GM19463 (cell line): Measurements from ENCODE around the gene ZNF813.

Source experiments
- ATAC-seq: cut with Tn5 transposase; IDR thresholded peaks from one replicate; pipeline ENCODE4 v1.9.1; 2021; ENCODE audit warnings: mild to moderate bottlenecking, moderate library complexity; ENCODE audit not compliant: unreplicated experiment

ZNF813 gene

GRCh38 chr19:53519446-53519845 lies 51.9 kb downstream of the ZNF813 start:
- ATAC-seq, result no peak

- ATAC-seq, result no peak
These were observed 52.6 kb downstream of the ZNF813 start for GRCh38 chr19:53520163-53520546.

GRCh38 chr19:53520547-53521372 lies 53.2 kb downstream of the ZNF813 start:
- peak; percentile 98 for ATAC-seq

GRCh38 chr19:53521373-53522202 lies 54.1 kb downstream of the ZNF813 start:
- ATAC-seq, result no peak

DNA sequence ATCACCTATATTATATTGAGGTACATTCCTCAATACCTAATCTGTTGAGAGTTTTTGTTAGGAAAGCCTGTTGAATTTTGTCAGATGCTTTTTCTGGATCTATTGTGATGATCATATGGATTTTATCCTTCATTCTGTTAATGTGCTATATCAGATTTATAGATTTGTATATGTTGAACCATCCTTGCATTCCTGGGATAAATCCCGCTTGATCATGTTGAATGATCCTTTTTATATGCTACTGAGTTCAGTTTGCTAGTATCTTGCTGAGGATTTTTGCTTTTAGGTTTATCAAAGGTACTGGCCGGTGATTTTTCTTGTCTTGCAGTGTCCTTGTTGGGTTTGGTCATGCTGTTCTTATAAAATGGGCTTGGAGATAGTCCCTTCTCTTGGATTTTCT lies 58.4 kb downstream of the ZNF813 start:
- ATAC-seq, result no peak

- ATAC-seq, result no peak
These were observed 63.1 kb downstream of the ZNF813 start for GRCh38 chr19:53530622-53531021.

GRCh38 chr19:53531457-53531856 lies 63.9 kb downstream of the ZNF813 start:
- ATAC-seq, result no peak

DNA sequence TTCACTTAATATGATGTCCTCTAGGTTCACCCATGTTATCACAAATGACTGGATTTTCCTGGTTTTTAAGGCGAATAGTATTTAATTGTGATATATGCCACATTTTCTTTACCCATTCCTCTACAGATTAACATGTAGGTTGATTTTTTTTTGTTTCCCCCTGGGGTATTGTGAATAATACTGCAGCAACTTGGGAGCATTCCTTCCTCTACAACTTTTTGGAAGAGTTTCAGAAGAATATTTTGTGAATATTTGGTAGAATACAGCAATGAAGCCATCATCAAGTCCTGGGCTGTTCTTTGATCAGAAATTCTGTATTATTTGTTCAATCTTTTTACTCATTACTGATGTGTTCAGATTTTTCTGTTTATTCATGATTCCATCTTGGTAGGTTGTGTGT lies 64.8 kb downstream of the ZNF813 start:
- no peak for ATAC-seq

- ATAC-seq, result no peak
These were observed 68.7 kb downstream of the ZNF813 start for GRCh38 chr19:53536225-53536548.

GRCh38 chr19:53537121-53537520 lies 69.6 kb downstream of the ZNF813 start:
- no peak for ATAC-seq

DNA sequence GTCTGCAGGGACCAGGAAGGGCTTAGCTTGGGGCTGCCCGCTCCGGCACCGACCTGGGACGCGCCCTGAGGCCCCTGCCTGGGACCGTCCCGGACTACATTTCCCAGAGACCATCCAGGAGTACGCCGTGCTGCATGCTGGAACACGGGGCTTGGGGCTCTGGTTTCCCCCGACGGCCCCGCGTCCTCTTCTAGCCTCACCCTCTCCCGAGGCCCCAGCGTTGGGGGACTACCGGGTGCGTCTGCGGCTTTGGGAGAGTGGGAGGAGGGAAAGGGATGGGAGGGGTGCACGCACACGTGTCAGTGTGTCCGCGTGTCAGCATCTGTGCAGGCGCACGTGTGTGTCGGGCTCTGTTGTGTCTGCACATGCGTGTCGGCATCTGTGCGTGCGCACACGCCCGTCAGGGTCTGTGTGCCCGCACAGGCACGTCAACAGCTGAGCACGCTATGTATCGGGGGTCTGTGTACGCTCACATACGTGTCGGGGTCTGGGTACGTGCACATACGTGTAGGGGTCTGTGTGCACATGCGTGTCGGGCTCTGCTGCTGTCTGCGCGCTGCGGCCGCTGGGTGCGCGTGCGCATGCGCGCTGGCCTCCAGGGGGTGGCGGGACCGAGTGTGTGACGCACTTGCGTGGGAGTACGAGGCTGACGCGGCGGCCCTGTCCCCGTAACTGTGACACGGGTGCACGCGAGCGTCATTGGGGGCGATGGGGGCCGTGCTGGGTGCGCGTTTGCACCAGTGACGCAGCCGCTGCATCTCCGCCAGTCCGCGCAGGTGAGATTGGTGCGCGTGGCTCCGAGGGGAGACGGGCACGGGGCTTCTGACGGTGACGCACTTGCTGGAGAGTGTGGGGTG lies 70.2 kb downstream of the ZNF813 start, which contains the start of gene ZNF331:
ZNF331 (plus strand) TSS at position 625 of the 857 bp plus-strand sequence. CDS start 31,232 bp downstream, outside the sequence.
- ATAC-seq, result peak; percentile 70

- ATAC-seq, result no peak
These were observed 71.0 kb downstream of the ZNF813 start for GRCh38 chr19:53538378-53539109.

DNA sequence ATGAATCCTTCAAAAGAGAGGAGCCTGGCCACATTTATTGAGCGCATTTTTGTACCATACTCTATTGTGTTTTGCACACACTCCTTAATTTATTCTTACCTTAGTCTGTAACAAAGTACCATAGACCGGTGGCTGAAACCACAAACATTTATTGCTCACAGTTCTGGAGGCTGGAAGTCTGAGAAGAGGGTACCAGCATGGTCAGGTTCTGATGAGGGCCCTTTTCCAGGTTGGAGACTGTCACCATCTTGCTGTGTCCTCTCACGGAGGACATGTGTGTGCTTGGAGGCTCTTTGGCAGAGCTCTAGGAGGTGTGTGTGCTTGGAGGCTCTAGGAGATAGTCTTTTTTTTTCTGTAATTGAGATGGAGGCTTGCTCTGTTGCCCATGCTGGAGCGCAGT lies 72.6 kb downstream of the ZNF813 start:
- ATAC-seq, result no peak

DNA sequence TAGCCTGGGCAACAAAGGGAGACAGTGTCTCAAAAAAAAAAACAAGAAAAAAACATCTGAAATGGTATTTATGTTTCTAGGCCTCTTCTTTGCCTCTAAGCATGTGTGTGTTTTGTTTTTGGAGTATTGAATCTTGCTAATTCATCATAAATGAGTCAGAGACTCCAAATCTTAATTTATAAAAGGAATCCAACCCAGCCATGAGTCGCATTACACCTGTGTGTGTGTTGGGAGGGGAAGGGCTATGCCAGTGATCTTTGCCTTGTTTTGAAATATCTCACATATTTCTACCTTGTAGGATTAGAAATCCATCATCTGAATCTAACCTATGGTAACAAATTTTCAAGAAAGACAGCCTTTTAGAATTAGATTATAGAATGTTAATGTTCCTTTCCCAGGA lies 74.4 kb downstream of the ZNF813 start:
- no peak for ATAC-seq

GRCh38 chr19:53545271-53546065 lies 77.9 kb downstream of the ZNF813 start:
- no peak for ATAC-seq
